Left renal pelvis (tissue), 4 donors: ENCODE results near the gene PCDH8. TPM values are rescaled to one million over a fixed set of nuclear protein-coding genes. Genes with fewer than 3 reads are reported as not detected.
A peak's percentile ranks its signal among the peaks of the same experiment; 100 is the strongest.

Experiments
- DNase-seq, 4 donors: peaks; one replicate each; pipeline ENCODE4 v3.0.0-alpha.2; 2013; ENCODE audit warnings: low read depth in 4 of 4, low spot score in 3 of 4
- polyA plus RNA-seq, 4 donors: library from polyadenylated mRNA; unstranded; fragments of 120-200 nt; gene quantifications; one replicate each; pipeline ENCODE4 v1.2.1, GENCODE V29; 2013; ENCODE audit not compliant: insufficient read length in 4 of 4

The PCDH8 gene
- polyA plus RNA-seq, 4 donors, result 0.10 to 0.23 TPM; not detected in 2

- DNase-seq, result no peak
Observed at GRCh38 chr13:52815330-52815729, 33.1 kb downstream of the PCDH8 start.

- no peak for DNase-seq
Observed at GRCh38 chr13:52812941-52813340, 35.5 kb downstream of the PCDH8 start.

GRCh38 chr13:52811841-52812240, 36.6 kb downstream of the PCDH8 start:
- no peak for DNase-seq

GRCh38 chr13:52810526-52810925, 37.9 kb downstream of the PCDH8 start:
- DNase-seq, result no peak

- no peak for DNase-seq
Observed at GRCh38 chr13:52810011-52810410, 38.4 kb downstream of the PCDH8 start.

- DNase-seq, result peak; percentile 19 to 37 (median 34)
Observed at GRCh38 chr13:52809310-52809769, 39.1 kb downstream of the PCDH8 start.

GRCh38 chr13:52808842-52809219, 39.6 kb downstream of the PCDH8 start:
- DNase-seq, result no peak

GRCh38 chr13:52806029-52806428, 42.4 kb downstream of the PCDH8 start:
- DNase-seq, result no peak

GRCh38 chr13:52804202-52804641, 44.2 kb downstream of the PCDH8 start:
- no peak for DNase-seq

- no peak for DNase-seq
Observed at GRCh38 chr13:52800856-52801255, 47.6 kb downstream of the PCDH8 start.

GRCh38 chr13:52798770-52799430, 49.5 kb downstream of the PCDH8 start:
- DNase-seq, result no peak

- no peak for DNase-seq
Observed at GRCh38 chr13:52797176-52797575, 51.3 kb downstream of the PCDH8 start.

- no peak for DNase-seq
Observed at GRCh38 chr13:52794589-52794988, 53.9 kb downstream of the PCDH8 start.

- no peak for DNase-seq
Observed at GRCh38 chr13:52793515-52794061, 54.9 kb downstream of the PCDH8 start.

Other genes with a start within 250 kb of the PCDH8 start
- gene HNRNPA1L2, start 206.2 kb downstream of the PCDH8 start, polyA plus RNA-seq, result 10 to 100 TPM; 18.4 to 25.0 (median 22.8) TPM
- gene SUGT1, start 195.8 kb downstream of the PCDH8 start, polyA plus RNA-seq, result 10 to 100 TPM; 44.2 to 64.5 (median 53.4) TPM
- gene CNMD, start 108.8 kb downstream of the PCDH8 start, polyA plus RNA-seq, result 1 to 10 TPM in 1 of 4 donors, under 1 TPM in 3; 0.18 to 1.0 (median 0.85) TPM
- under 1 TPM; 0.18 to 0.83 (median 0.57) TPM for gene OLFM4, start 180.2 kb upstream of the PCDH8 start, polyA plus RNA-seq